Measurements from ENCODE around the gene DUSP22.
"Not testable (repeated sequence)": the region's sequence is repeated elsewhere in the genome, so short reads cannot be mapped to it uniquely, and the experiment has no call there.

DUSP22 gene

DNA sequence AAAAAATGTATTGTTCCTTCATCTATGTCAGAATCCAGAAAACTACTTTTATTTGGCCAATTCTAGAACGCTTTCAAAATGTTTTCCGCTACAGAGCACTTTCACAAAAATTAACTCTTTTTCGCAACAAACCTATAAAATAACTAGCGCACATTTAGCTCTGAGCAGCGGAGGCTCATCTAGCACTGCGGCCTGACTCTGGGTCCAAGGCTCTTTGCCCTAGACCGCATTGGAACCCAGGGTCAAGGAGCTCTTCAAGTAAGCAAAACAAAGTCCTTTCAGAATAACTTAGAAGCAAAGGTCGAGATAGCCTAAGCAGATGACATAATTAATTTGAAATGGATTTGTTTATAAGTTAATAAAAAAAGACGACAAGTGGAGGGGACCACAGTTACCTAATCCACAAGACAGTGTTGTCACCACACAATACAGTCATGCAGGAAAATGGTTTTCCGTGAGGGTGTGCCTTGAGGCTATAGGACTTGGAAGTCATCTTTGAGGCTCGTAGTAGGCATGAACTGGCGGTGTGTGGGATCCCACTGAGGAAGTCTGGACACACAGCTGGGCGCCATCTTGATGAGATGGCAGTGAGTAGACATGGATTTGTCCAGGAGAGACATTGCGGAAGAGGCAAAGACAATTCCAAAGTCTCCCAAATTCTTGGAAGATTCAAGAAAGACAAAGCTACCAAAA is 70.1 kb downstream of the DUSP22 start:
- Mint-ChIP-seq H3K4me1 (peaks cover 52 to 90% of the 10 kb centered on the region in 2 donors), H3K27ac (no peak overlapping the region), H3K9me3 (peaks cover 9% of the 10 kb centered on the region in 2 donors), H3K36me3 (peaks cover 22 to 24% of the 10 kb centered on the region in 2 donors), H3K27me3 (no peaks in the 10 kb centered on the region), H3K4me3 (no peak overlapping the region)
- DNase-seq = no peak
- no peak for ATAC-seq (replicated peaks)

DNA sequence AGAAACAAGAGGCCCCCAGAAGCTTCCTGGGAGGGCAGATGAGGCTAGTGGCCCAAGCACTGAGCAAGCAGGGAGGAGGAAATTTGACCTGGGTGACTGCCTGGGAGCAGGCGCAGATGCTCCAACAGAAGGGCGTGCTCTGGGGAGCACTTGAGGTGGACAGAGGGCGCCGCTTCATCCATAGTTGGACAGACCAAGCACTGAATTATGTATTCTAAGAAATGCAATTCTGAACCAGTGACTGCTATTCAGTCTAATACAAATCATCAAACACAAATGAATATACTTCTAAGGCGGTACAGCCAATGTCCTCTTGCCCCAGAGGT is 70.6 kb downstream of the DUSP22 start:
- no peak overlapping the region for H3K27ac Mint-ChIP-seq
- H3K27me3 Mint-ChIP-seq = no peaks in the 10 kb centered on the region
- no peak overlapping the region for H3K4me3 Mint-ChIP-seq
- peaks cover 21 to 24% of the 10 kb centered on the region in 2 donors for H3K36me3 Mint-ChIP-seq
- H3K4me1 Mint-ChIP-seq = peaks cover 52 to 90% of the 10 kb centered on the region in 2 donors
- no peak for ATAC-seq (replicated peaks)
- DNase-seq = no peak
- peaks cover 9% of the 10 kb centered on the region in 2 donors for H3K9me3 Mint-ChIP-seq

- DNase-seq = no peak
- Mint-ChIP-seq H3K27ac (no peak overlapping the region), H3K9me3 (peaks cover 9% of the 10 kb centered on the region in 2 donors), H3K4me3 (no peak overlapping the region), H3K36me3 (peaks cover 20 to 22% of the 10 kb centered on the region in 2 donors), H3K4me1 (peaks cover 50 to 88% of the 10 kb centered on the region in 2 donors), H3K27me3 (no peaks in the 10 kb centered on the region)
- ATAC-seq (replicated peaks) = no peak
These were observed 71.0 kb downstream of the DUSP22 start for GRCh38 chr6:363291-363690.

- no peak overlapping the region for H3K27ac Mint-ChIP-seq
- H3K9me3 Mint-ChIP-seq = peaks cover 7 to 8% of the 10 kb centered on the region in 2 donors
- peaks cover 17% of the 10 kb centered on the region in 2 donors for H3K36me3 Mint-ChIP-seq
- no peak overlapping the region for H3K4me3 Mint-ChIP-seq
- H3K4me1 Mint-ChIP-seq = peaks cover 44 to 82% of the 10 kb centered on the region in 2 donors
- no peaks in the 10 kb centered on the region for H3K27me3 Mint-ChIP-seq
- DNase-seq = no peak
- no peak for ATAC-seq (replicated peaks)
These were observed 71.6 kb downstream of the DUSP22 start for GRCh38 chr6:363909-364308.

DNA sequence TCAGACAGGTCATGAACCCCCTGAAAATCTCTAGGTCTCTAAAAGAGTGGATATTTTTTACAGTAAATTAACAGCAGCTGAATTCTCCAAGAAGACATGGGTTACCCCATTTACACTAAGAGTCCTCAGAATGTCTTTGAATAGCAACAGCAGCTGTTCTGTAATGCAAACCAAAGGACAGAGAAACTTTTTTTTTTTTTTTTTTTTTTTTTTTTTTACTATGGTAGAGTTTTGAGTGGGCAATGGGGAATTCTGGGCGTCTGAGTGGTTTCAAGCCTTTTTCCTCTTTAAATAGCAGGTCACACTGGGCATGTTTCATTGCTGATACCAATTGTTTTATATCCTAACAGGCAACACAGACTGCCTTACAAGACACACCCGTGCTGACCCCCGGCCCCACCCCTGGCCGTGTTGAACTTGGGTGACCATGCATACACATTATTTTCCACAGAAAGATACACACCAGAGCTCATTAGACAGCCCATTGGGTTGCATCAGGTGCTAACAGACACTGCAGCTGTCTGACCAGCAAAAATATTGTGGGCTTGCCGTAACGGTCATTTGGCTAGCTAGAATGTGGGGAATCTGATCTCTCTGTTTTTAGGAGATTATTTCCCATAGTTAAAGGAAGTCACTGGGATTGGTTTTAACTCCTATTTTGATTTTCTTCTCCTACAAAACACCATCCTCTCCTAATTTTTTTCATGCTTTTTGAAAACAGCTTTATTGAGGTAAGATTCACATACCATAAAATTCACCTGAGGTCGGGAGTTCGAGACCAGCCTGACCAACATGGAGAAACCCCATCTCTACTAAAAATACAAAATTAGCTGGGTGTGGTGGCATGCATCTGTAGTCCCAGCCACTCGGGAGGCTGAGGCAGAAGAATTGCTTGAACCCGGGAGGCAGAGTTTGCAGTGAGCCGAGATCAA is 72.6 kb downstream of the DUSP22 start:
- H3K27me3 Mint-ChIP-seq = no peaks in the 10 kb centered on the region
- peaks cover 16 to 20% of the 10 kb centered on the region in 2 donors for H3K36me3 Mint-ChIP-seq
- H3K27ac Mint-ChIP-seq = peak overlapping the region; percentile 88
- H3K9me3 Mint-ChIP-seq = peaks cover 5 to 8% of the 10 kb centered on the region in 2 donors
- peak overlapping the region; percentile 37 to 49 for H3K4me3 Mint-ChIP-seq
- DNase-seq = peak; percentile 73
- H3K4me1 Mint-ChIP-seq = peaks cover 40 to 73% of the 10 kb centered on the region in 2 donors
- ATAC-seq (replicated peaks) = peak; percentile 89 to 92

DNA sequence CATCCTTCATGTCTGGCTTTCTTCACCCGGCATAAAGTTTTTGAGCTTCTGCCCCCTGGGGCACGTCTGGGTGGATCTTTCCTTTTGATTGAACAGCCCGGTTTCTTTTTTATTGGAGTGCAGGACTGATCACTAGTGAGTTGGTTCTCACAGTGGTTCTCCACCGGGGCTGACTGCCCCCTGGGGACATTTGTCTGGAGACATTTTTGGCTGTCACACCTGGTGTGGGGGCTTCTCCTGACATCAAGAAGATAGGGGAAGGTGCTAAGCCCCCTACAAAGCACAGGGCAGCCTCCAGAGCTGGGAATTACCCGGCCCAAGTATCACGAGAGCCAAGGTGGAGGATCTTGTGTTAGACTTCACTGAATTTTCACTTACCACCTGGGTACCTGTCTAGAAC is 73.5 kb downstream of the DUSP22 start:
- H3K36me3 Mint-ChIP-seq = peaks cover 16 to 20% of the 10 kb centered on the region in 2 donors
- peaks cover 34 to 63% of the 10 kb centered on the region in 2 donors for H3K4me1 Mint-ChIP-seq
- peak overlapping the region; percentile 31 to 54 for H3K4me3 Mint-ChIP-seq
- DNase-seq = no peak
- H3K27me3 Mint-ChIP-seq = peaks cover 3 to 4% of the 10 kb centered on the region in 2 donors
- peak; percentile 8 to 12 for ATAC-seq (replicated peaks)
- peak overlapping the region; percentile 75 for H3K27ac Mint-ChIP-seq
- H3K9me3 Mint-ChIP-seq = peaks cover 8% of the 10 kb centered on the region in 2 donors

- H3K36me3 Mint-ChIP-seq = peaks cover 16 to 17% of the 10 kb centered on the region in 2 donors
- H3K9me3 Mint-ChIP-seq = peaks cover 8 to 10% of the 10 kb centered on the region in 2 donors
- no peak for DNase-seq
- H3K27me3 Mint-ChIP-seq = peaks cover 5 to 6% of the 10 kb centered on the region in 2 donors
- no peak overlapping the region for H3K27ac Mint-ChIP-seq
- ATAC-seq (replicated peaks) = no peak
- peaks cover 27 to 55% of the 10 kb centered on the region in 2 donors for H3K4me1 Mint-ChIP-seq
- H3K4me3 Mint-ChIP-seq = no peak overlapping the region
These were observed 74.4 kb downstream of the DUSP22 start for GRCh38 chr6:366389-367297.

- no peak for DNase-seq
- H3K4me3 Mint-ChIP-seq = no peak overlapping the region
- peaks cover 8 to 10% of the 10 kb centered on the region in 2 donors for H3K9me3 Mint-ChIP-seq
- ATAC-seq (replicated peaks) = no peak
- H3K4me1 Mint-ChIP-seq = peaks cover 28 to 51% of the 10 kb centered on the region in 2 donors
- peaks cover 15 to 16% of the 10 kb centered on the region in 2 donors for H3K36me3 Mint-ChIP-seq
- H3K27ac Mint-ChIP-seq = no peak overlapping the region
- H3K27me3 Mint-ChIP-seq = peaks cover 8 to 11% of the 10 kb centered on the region in 2 donors
These were observed 75.1 kb downstream of the DUSP22 start for GRCh38 chr6:367298-367794.

DNA sequence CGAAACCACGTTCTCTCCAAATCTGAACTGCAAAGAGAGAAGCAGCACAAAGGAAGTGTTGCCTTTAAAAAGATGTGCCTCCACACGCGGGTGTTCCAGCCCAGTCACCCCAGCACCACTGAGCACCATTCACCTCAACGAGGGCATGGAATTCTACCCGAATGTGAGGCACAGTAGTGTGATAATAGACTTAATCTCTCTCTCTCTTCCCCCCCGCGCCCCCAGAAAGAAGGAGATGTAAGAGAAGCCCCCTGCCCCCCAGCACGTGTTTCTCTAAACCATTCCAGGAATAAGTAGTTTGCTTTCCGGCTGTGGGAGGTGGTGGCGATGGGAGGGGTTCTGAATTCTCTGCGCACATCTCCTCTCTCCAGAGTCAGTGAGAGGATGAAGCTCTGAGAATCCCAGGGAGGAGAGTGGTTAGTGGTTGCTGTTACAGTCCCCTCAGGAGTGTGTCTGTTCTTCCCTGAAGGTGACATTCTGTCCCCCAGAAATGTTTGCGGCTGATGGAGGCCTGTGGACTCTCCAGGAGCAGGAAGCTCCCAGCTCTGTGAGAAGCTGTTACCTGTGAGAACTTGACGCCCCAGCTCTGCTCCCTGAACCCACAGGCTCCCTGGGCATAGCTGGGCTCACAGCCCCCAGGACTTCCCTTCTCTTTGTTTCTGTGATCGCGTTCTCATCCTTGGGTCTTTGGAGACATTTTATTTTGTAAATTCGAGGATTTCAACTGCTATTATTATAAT is 75.8 kb downstream of the DUSP22 start:
- H3K4me3 Mint-ChIP-seq = no peak overlapping the region
- no peak for ATAC-seq (replicated peaks)
- DNase-seq = no peak

GRCh38 chr6:369559-370431 is 77.5 kb downstream of the DUSP22 start:
- peaks cover 0 to 4% of the 10 kb centered on the region in 2 donors for H3K9me3 Mint-ChIP-seq
- peaks cover 8 to 11% of the 10 kb centered on the region in 2 donors for H3K27me3 Mint-ChIP-seq

More for the DNA sequence above, 75.8 kb downstream of the DUSP22 start:
- peaks cover 35 to 53% of the 10 kb centered on the region in 2 donors for H3K4me1 Mint-ChIP-seq
- H3K27ac Mint-ChIP-seq = peak overlapping the region; percentile 43
- H3K9me3 Mint-ChIP-seq = peaks cover 4 to 10% of the 10 kb centered on the region in 2 donors
- H3K27me3 Mint-ChIP-seq = peaks cover 8 to 11% of the 10 kb centered on the region in 2 donors
- peaks cover 9 to 10% of the 10 kb centered on the region in 2 donors for H3K36me3 Mint-ChIP-seq

GRCh38 chr6:370555-370954 is 78.3 kb downstream of the DUSP22 start:
- H3K27ac Mint-ChIP-seq = no peak overlapping the region
- H3K4me1 Mint-ChIP-seq = peaks cover 25 to 36% of the 10 kb centered on the region in 2 donors
- H3K4me3 Mint-ChIP-seq = no peak overlapping the region
- no peak for ATAC-seq (replicated peaks)
- peaks cover 8 to 11% of the 10 kb centered on the region in 2 donors for H3K27me3 Mint-ChIP-seq
- H3K36me3 Mint-ChIP-seq = peaks cover 1 to 5% of the 10 kb centered on the region in 2 donors
- peaks cover 0 to 4% of the 10 kb centered on the region in 2 donors for H3K9me3 Mint-ChIP-seq
- DNase-seq = no peak

More at GRCh38 chr6:369559-370431, 77.5 kb downstream of the DUSP22 start:
- ATAC-seq (replicated peaks) = no peak
- DNase-seq = no peak
- Mint-ChIP-seq H3K27ac (peak overlapping the region; percentile 10), H3K4me1 (peaks cover 28 to 44% of the 10 kb centered on the region in 2 donors), H3K4me3 (no peak overlapping the region), H3K36me3 (peaks cover 1 to 5% of the 10 kb centered on the region in 2 donors)

DNA sequence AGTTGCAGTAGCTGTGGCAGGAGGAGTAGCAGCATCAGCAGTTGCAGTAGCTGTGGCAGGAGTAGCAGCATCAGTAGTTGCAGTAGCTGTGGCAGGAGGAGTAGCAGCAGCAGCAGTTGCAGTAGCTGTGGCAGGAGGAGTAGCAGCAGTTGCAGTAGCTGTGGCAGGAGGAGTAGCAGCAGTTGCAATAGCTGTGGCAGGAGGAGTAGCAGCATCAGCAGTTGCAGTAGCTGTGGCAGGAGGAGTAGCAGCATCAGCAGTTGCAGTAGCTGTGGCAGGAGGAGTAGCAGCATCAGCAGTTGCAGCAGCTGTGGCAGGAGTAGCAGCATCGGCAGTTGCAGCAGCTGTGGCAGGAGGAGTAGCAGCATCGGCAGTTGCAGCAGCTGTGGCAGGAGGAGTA is 79.6 kb downstream of the DUSP22 start:
- H3K4me3 Mint-ChIP-seq = not testable (repeated sequence)
- peaks cover 24 to 32% of the 10 kb centered on the region in 2 donors for H3K4me1 Mint-ChIP-seq

More for the DNA sequence above, 79.6 kb downstream of the DUSP22 start:
- H3K27ac Mint-ChIP-seq; H3K9me3 Mint-ChIP-seq; DNase-seq; H3K36me3 Mint-ChIP-seq; ATAC-seq (replicated peaks): not testable (repeated sequence)
- peaks cover 8 to 11% of the 10 kb centered on the region in 2 donors for H3K27me3 Mint-ChIP-seq
